DND-41 (cell line): ENCODE data around the gene SPRY4.
"Not testable (repeated sequence)": the region's sequence is repeated elsewhere in the genome, so short reads cannot be mapped to it uniquely, and the experiment has no call there.

Experiments
- ATAC-seq: fragments of 200-7000 bp; cut with Tn5 transposase; 3 replicates; pipeline ENCODE4 v1.9.1; 2021; ENCODE audit warnings: low read depth; ENCODE audit not compliant: insufficient read depth
- DNase-seq: peaks from one replicate; pipeline ENCODE4 v3.0.0-alpha.2; 2020
- H2AFZ ChIP-seq: 2 replicates; pipeline ENCODE4 v1.6.0; 2012; ENCODE audit warnings: low read depth, low read length
- H3K27ac ChIP-seq: 2 replicates; pipeline ENCODE4 v1.5.1; 2012; ENCODE audit warnings: low read length, inconsistent platforms
- H3K27me3 ChIP-seq: fragments of 200-600 bp; sonication (generic); 2 replicates; pipeline ENCODE4 v1.6.0; 2012; ENCODE audit warnings: low read length, mild to moderate bottlenecking, inconsistent platforms; ENCODE audit not compliant: insufficient read depth, poor library complexity
- H3K36me3 ChIP-seq: 2 replicates; pipeline ENCODE4 v1.5.1; 2012; ENCODE audit warnings: low read length, inconsistent platforms; ENCODE audit not compliant: insufficient read depth
- H3K4me1 ChIP-seq: 2 replicates; pipeline ENCODE4 v1.5.1; 2012; ENCODE audit warnings: mild to moderate bottlenecking, low read length; ENCODE audit not compliant: insufficient read depth
- H3K4me2 ChIP-seq: 2 replicates; pipeline ENCODE4 v1.6.0; 2012; ENCODE audit warnings: mild to moderate bottlenecking, moderate library complexity, low read length, inconsistent platforms; ENCODE audit not compliant: insufficient read depth
- H3K4me3 ChIP-seq, 2 experiments: fragments of 200-600 bp in 1 of 2; shearing (Covaris generic) in 1 of 2; 2 replicates each; pipeline ENCODE4 v1.5.1; 2012 to 2016; ENCODE audit warnings: inconsistent platforms in 2 of 2, low read length in 2 of 2, mild to moderate bottlenecking in 2 of 2, low read depth in 1 of 2, moderate library complexity in 1 of 2
- H3K79me2 ChIP-seq: 2 replicates; pipeline ENCODE4 v1.6.0; 2012; ENCODE audit warnings: low read length, inconsistent platforms; ENCODE audit not compliant: insufficient read depth
- H3K9ac ChIP-seq: 2 replicates; pipeline ENCODE4 v1.6.0; 2012; ENCODE audit warnings: low read depth, mild to moderate bottlenecking, inconsistent platforms, low read length, moderate library complexity
- H3K9me3 ChIP-seq: 2 replicates; pipeline ENCODE4 v1.5.1; 2012; ENCODE audit warnings: low read length, moderate library complexity, mild to moderate bottlenecking, inconsistent platforms; ENCODE audit not compliant: insufficient read depth, severe bottlenecking
- H4K20me1 ChIP-seq: 2 replicates; pipeline ENCODE4 v1.6.0; 2012; ENCODE audit warnings: low read length; ENCODE audit not compliant: insufficient read depth
- CTCF ChIP-seq: IDR thresholded peaks from 2 replicates; pipeline ENCODE4 v1.5.1; 2012; ENCODE audit warnings: borderline replicate concordance, low read length, moderate library complexity, mild to moderate bottlenecking; ENCODE audit not compliant: poor library complexity, severe bottlenecking; ENCODE audit errors: extremely low read depth
- EZH2 ChIP-seq: IDR thresholded peaks from 3 replicates; pipeline ENCODE4 v1.6.1; 2012; ENCODE audit warnings: borderline replicate concordance, low read depth, mild to moderate bottlenecking, moderate library complexity, low read length, inconsistent platforms; ENCODE audit not compliant: severe bottlenecking

SPRY4 gene

GRCh38 chr5:142364251-142365145 lies 39.7 kb upstream of the SPRY4 start:
- Histone ChIP-seq H2AFZ (no peak overlapping the region), H3K27me3 (peaks cover 15% of the 10 kb centered on the region), H3K36me3 (no peaks in the 10 kb centered on the region), H3K4me1 (peaks cover 10% of the 10 kb centered on the region; the same call in 1 of the 2 replicates), H3K9me3 (no peaks in the 10 kb centered on the region), H3K4me2 (no peak overlapping the region), H3K27ac (no peak overlapping the region), H3K79me2 (no peaks in the 10 kb centered on the region), H3K9ac (no peak overlapping the region), H4K20me1 (0 out of 2 replicates have a peak, but pooled peaks cover 8% of the 10 kb centered on the region), H3K4me3 (no peak overlapping the region)
- TF ChIP-seq EZH2, result no peak
- TF ChIP-seq CTCF, result no peak
- DNase-seq, result no peak
- no peak for ATAC-seq

- no peaks in the 10 kb centered on the region for H3K9me3 ChIP-seq
- no peak overlapping the region for H3K27ac ChIP-seq
- H3K27me3 ChIP-seq, result peaks cover 22% of the 10 kb centered on the region
- H3K4me1 ChIP-seq, result peaks cover 10% of the 10 kb centered on the region; the same call in 1 of the 2 replicates
- H3K4me3 ChIP-seq, result no peak overlapping the region
- no peak overlapping the region for H3K9ac ChIP-seq
- no peak overlapping the region for H2AFZ ChIP-seq
- no peak overlapping the region for H3K4me2 ChIP-seq
- TF ChIP-seq EZH2 (no peak), CTCF (no peak)
- no peak for DNase-seq
- no peaks in the 10 kb centered on the region for H3K36me3 ChIP-seq
- ATAC-seq, result no peak
- peaks cover 13% of the 10 kb centered on the region; the same call in 1 of the 2 replicates for H4K20me1 ChIP-seq
- no peaks in the 10 kb centered on the region for H3K79me2 ChIP-seq
Observed at GRCh38 chr5:142363619-142363963, 38.8 kb upstream of the SPRY4 start.

GRCh38 chr5:142362193-142362592 lies 37.4 kb upstream of the SPRY4 start:
- not testable (repeated sequence) for H3K9me3 ChIP-seq, ATAC-seq, H3K27ac ChIP-seq, H3K9ac ChIP-seq, H3K4me2 ChIP-seq, H2AFZ ChIP-seq, H3K36me3 ChIP-seq, DNase-seq, H3K79me2 ChIP-seq, H3K4me3 ChIP-seq
- H3K27me3 ChIP-seq, result peaks cover 33% of the 10 kb centered on the region
- peaks cover 23% of the 10 kb centered on the region for H3K4me1 ChIP-seq
- H4K20me1 ChIP-seq, result peaks cover 22% of the 10 kb centered on the region

- DNase-seq (no peak), ATAC-seq (no peak)
- peaks cover 24% of the 10 kb centered on the region for H4K20me1 ChIP-seq
- no peaks in the 10 kb centered on the region for H3K9me3 ChIP-seq
- no peak overlapping the region for H3K4me2 ChIP-seq
- H3K27me3 ChIP-seq, result peaks cover 33% of the 10 kb centered on the region
- H3K79me2 ChIP-seq, result no peaks in the 10 kb centered on the region
- H3K36me3 ChIP-seq, result no peaks in the 10 kb centered on the region
- H3K9ac ChIP-seq, result no peak overlapping the region
- no peak overlapping the region for H3K4me3 ChIP-seq
- peaks cover 21% of the 10 kb centered on the region for H3K4me1 ChIP-seq
- TF ChIP-seq EZH2 (no peak), CTCF (no peak)
- no peak overlapping the region for H3K27ac ChIP-seq
- H2AFZ ChIP-seq, result no peak overlapping the region
Observed at GRCh38 chr5:142360607-142361120, 35.8 kb upstream of the SPRY4 start.
